ENCODE data around the gene ADAMTSL3.

The ADAMTSL3 gene

DNA sequence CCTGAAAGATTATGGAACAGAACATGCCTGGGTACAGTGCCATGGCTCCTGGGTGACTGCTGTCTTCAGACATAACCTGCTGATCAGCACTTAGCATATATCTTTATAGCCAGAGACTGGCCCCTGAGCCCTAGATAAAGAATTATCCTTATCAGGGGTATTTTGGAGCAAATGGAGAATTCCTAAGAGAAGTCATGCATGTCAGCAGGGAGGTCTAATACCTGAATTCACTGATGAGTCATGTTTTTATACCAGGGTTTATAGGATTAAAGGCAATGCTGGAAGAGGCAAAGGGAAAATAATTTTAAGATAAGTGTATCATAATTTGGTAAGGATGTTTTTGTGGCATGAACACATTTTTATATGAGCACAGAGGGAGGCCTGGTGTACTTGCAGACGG, 159.8 kb downstream of the ADAMTSL3 start:
- in situ Hi-C loops (cut with MboI; ENCODE audit: low sequenced_read_pairs), result no loop called here

DNA sequence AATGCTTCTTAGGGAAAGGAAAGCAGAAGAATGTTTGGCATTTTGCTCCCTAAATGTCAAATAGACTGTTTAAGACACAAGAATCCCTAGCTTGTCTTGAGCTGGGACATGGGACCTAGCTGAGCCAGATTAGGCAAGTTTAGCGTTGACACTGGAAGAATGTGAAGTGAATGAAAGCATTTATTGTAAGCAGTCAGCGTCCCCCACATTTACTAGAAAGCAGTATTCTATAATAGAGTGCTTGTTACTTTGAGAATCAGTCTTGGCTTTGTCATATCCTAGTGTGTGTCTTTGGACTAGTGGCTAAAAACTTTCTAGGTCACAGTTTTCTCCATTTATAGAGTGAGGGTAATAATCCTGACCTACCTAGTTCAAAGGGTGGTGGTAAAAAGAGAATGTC, 161.6 kb downstream of the ADAMTSL3 start:
- in situ Hi-C loops (cut with MboI; ENCODE audit: low sequenced_read_pairs), result no loop called here

DNA sequence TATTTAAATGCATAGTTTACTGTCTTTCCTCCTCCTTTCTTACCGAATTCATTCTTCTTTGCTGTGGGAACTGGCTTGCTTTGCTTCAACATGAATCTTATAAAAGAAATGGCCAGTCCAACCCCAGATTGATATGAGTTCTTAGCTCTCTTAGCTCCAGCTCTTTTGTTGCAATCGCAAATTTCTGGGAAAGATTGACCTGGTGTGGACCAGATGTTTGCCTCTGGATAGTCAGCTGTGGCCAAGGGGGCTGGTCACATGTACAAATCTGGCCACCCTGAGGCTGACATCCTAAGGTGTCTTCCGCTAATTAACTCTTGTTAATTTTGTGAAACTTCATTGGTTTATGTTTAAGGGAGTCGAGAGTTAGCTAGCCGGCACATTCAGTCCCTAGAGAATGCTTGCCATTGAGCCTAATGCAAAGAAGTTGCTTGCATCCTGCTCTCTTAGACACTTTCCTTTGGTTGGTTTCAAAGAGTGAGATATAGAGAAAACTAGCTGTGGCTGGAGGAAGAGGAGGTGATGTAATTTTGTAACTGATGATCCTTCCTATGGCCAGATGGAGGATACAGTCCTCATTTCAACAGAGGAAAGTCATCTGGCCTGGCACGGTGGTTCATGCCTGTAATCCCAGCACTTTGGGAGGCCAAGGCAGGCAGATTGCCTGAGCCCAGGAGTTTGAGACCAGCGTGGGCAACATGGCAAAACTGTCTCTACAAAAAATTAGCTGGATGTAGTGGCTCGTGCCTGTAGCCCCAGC, 162.4 kb downstream of the ADAMTSL3 start:
- in situ Hi-C loops (cut with MboI; ENCODE audit: low sequenced_read_pairs), result no loop called here

DNA sequence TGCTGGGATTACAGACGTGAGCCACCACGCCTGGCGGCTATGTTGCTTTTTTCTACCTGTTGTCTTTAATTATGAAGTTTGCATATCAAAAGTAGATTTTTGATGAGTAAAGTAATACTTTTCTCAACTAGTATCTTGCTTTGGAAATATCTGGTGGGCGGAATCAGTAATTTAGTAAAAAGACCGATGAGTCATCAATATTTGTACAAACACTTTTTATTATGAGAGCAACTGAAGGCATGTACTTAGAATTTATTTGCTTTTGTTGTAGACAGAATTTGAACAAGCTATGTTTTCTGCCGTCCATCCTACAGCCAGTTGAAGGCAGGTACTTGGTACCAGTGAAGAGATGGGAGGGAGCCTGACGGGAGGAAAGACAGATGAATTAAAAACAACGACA, 164.7 kb downstream of the ADAMTSL3 start:
- in situ Hi-C loops (cut with MboI; ENCODE audit: low sequenced_read_pairs), result no loop called here

DNA sequence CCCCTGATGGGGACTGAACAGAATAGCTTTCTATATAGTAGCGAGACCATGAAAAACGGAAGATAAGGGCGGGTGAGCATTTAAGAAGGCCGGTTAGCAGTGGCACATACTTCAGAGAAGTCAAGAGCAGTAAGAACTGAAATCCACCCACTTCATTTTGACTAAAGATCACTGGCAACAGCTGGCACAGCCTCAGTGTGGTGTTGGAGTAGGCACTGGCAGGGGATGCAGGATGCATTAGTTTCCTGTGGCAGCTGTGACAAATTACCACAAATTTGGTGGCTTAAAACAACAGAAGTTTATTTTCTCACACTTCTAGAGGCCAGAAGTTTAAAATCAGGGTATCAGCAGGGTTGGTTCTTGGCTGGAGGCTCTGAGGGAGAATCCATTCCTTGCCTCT, 176.5 kb downstream of the ADAMTSL3 start:
- in situ Hi-C loops (cut with MboI; ENCODE audit: low sequenced_read_pairs), result no loop called here

DNA sequence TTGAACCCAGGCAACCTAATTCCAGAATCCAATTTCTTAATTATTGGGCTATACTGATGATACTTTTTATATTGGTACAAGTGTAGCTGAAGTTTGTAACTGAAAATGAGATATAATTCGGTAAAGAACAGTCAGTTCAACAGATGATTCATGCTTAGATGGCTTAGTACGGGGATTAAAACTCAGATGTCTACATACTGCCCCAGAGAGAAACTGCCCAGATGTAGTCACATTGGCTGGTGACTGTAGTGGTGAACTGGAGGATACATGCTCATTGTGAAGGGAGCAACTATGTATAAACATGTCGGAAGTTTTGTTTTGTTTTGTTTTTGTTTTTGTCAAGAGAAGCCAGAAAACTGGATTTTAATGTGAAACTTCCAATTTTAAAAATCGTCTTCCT, 179.6 kb downstream of the ADAMTSL3 start:
- in situ Hi-C loops (cut with MboI; ENCODE audit: low sequenced_read_pairs), result no loop called here

DNA sequence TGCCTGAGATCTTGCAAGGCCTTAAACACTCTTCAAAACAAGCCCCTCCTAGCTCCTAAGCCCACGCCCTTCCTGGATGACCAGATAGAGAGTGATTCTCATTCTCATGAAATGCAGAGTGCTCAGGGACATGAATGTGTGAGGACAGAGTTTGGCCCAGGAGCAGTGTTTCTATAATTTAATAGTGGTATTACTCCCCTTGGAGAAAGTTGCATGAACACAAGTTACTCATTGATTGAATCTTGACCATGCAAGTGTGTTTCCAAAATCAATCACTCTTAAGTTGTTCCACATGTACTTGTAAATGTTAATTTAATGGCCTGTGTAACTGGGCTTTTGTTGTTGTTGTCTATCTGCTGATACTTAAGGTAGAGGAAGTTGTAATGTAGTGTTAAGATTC, 181.6 kb downstream of the ADAMTSL3 start:
- in situ Hi-C loops (cut with MboI; ENCODE audit: low sequenced_read_pairs), result no loop called here

DNA sequence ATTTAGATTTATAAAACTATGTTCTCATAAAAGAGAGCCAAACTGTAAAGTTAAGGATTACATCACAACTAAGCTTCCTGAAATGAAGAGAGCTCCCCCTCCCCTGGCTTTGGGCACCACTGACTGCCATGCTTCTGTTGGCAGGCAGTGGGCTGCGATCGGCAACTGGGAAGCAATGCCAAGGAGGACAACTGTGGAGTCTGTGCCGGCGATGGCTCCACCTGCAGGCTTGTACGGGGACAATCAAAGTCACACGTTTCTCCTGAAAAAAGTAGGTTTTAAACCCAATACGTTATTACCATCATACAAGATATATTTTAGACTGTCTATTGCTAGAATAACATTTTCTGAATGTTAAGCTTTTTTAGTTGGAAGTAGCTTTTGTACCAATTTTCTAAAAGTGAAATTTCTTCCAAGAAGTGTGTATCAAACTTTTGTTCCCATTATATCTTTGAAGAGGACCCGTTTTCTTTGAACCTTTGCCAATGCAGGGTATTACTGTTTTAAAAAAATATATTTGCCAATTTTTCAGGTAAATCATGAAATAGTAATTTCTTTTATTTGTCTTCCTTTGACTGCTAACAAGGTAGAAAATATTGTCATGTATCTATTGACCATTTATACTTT, 184.1 kb downstream of the ADAMTSL3 start:
- in situ Hi-C loops (cut with MboI; ENCODE audit: low sequenced_read_pairs), result no loop called here

DNA sequence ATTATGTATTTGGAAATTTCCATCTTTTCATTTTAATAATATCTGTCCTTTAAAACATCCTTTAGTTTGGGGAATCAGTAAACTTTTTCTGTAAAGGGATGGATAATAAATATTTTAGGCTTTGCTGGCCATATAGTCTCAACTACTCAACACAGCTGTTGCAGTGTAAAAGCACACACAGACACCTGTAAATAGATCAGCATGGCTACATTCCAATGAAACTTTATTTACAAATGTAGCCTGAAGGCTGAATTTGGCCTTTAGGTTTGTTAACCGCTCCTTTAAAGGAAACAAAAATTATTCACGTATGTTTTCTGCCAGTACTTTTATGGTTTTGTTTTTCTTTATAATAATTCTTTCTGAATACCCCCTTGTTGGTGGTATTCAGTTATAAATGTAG, 184.8 kb downstream of the ADAMTSL3 start:
- in situ Hi-C loops (cut with MboI; ENCODE audit: low sequenced_read_pairs), result no loop called here

DNA sequence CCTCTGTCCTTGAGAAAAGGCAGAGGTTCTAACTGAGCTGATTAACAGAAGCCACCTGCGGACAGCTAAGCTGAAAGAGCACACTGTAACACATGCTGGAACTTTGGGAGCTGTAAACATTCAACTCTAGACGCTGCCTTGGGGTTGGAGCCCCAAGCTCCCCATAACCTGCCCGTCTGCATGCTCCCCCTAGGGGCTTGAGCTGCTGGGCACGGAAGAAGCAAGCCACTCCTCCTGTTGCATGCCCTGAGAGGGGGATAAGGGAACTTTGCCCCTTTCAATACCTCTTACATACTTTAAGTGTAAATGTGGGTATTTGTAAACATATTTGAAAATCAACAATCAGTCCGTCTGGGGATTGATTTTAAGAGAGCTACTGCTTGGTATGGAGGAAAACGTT, 188.4 kb downstream of the ADAMTSL3 start:
- in situ Hi-C loops (cut with MboI; ENCODE audit: low sequenced_read_pairs), result no loop called here

DNA sequence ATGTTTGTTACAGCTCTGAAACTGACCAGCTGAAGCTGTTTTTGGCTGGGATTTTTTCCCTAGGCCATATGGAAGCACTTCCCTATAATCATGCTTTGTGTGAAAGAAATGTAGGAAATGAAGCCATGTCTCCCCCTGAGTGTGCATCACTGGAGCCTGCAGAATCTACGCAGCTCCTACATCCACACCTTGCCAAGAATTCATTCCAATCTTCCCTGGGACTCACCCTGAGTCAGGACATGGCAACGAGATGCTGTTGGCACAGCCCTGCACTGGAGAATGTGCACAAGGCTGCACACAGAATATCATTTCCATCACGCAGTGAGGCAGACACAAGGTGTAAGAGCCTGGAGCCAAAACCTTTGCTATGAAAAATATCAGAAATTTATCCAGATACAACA, 189.5 kb downstream of the ADAMTSL3 start:
- in situ Hi-C loops (cut with MboI; ENCODE audit: low sequenced_read_pairs), result no loop called here

DNA sequence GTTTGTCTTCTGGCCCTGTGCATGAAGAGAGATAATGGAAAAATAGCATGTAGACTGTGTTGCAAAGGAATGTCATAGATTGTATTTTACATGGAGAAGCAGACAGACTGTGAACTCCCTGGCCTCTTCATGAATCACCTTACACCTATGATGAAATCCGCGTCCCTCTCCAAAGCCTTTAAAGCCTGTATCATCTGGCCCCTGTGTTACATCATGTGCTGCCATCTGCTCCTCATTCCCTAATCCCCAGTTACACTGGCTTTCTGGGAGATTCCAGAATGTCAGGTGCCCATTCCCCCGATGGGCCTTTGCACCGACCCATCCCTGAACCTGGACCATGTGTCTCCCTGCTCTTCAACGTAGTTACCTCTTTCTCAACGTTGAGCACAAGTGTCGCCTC, 190.8 kb downstream of the ADAMTSL3 start:
- in situ Hi-C loops (cut with MboI; ENCODE audit: low sequenced_read_pairs), result no loop called here

DNA sequence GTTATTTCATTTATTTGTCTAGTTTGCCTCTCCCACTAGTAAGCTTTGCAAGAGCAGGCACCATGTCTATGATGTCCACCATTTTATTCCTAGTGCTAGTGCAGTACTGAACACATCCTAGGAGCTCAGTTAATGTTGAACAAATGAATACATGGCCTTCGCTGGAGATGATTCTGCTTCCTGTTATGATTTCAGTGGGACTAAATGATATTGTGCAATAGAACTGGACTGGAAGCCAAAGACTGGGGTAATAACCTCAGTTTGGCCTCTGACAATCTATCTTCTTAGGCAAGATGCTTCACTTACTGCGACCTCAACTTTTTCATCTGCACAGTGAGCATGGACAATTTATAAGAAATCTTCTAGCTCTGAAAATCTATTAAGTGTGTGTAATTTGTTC, 191.3 kb downstream of the ADAMTSL3 start:
- in situ Hi-C loops (cut with MboI; ENCODE audit: low sequenced_read_pairs), result no loop called here

DNA sequence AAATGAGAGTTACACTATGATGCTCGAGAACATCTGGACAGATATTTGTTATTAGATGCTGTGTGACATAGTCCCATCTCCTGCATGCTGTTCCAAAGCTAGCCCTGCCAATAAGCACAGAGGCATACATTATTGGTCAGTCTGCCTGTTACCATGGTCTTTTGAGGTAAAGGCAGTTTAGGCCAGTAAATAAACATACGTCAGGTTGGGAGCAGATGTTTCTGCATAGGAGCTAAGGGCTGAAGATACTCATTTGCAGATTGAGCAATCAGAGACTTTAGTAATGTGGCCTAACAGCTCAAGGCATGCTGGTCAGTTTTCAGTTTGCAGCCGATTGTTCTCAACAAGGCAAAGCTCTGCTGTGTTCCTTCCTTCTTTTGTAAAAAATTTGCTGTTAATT, 192.9 kb downstream of the ADAMTSL3 start:
- in situ Hi-C loops (cut with MboI; ENCODE audit: low sequenced_read_pairs), result no loop called here

DNA sequence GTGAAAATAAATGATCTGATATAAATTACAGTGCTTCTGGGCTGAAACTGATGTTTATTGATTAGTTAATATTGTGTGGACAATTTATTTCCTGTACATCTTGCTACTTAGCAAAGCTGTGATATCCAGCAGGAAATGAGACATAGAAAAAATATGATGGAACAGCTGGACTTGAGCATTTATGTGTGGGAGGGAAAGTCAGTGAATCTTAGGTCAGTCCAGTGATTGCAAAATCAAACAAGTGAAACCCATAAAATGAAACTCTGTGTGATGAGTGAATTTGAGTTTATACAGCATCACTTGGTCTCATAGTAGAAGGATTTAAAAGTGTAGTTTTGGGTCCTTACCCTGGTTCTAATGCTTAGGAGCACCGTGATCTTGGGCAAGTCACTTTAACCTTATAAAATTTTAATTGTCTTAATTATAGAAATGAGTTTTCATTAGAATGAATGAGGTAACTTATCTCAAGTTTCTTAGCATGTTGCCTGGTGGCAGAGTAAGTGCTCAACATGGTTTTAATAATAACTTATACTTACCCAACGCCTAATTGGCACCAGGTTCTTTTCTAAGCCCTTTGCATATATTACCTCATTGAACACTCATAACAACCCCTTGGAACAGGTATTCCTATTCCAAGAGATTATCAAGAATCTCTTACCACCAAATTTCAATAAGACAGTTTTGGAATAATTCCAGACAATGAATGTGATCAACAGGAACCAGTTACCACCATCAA, 194.6 kb downstream of the ADAMTSL3 start:
- in situ Hi-C loops (cut with MboI; ENCODE audit: low sequenced_read_pairs), result no loop called here

DNA sequence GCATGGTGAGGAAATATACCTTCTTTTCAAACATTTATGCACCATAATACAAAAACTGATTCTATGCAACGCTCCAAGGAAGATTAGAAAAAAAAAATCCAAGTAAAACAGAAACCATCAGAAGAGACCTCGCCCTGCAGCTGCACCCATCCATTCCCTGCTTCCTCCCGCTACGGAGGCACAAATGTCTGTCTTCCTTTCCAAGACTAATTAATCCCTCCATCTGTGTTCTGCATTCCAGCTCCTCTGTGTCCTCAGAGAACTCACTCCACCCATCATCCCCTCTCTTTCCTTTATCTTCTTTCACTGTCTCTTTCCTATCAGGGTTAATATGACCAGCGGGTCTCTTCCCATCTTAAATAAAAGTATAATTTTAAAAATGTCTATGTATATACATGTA, 196.1 kb downstream of the ADAMTSL3 start:
- in situ Hi-C loops (cut with MboI; ENCODE audit: low sequenced_read_pairs), result no loop called here

DNA sequence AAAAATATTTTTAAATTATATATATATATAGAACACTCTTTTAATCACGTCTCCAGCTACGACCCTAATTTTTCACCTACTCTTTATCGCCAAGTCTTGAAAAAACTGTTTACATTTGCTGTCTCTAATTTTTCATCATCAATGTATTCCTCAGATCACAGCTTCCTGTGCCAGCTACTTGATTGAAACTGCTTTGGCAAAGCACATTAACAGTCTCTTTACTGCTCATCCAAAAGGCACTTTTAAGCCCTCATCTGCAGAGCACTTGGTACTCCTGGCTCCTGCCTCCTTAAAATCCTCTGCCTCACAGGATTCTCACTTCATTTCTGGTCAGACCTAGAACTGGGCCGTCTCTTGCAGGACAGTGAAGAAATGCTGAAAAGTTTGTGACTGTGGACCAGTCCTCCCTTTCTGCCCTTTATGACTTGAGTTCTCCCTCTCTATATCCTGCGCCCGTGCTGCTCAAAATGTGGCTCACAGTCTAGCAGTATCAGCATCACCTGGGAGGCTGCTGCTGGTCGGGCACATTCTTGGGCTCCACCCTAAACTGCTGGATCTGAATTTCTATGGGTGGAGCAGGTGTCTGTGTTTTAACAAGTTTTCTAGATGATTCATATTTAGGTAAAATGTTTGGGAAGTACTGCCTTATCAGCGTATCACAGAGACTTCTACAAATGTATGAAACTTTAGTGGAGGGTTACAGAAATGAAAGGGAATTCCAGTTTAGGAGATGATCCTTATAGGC, 196.8 kb downstream of the ADAMTSL3 start:
- in situ Hi-C loops (cut with MboI; ENCODE audit: low sequenced_read_pairs), result no loop called here

DNA sequence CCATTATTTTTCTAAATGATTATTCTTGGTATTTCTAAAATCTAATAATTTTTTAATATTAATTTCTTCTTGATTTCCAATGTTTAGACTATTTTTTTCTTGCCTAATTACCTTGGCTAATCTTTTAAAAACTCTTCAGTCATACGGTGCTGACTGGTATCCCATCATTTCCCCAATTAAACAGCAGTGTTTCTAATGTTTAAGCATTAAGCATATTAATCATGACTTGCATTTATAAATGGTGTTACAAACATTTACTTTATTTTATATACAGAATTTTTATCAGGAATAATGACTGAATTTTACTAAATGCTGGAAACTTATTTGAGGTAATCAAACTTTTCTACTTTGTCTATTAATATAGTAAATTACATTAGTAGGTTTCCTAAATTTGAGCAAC, 199.3 kb downstream of the ADAMTSL3 start:
- in situ Hi-C loops (cut with MboI; ENCODE audit: low sequenced_read_pairs), result no loop called here

DNA sequence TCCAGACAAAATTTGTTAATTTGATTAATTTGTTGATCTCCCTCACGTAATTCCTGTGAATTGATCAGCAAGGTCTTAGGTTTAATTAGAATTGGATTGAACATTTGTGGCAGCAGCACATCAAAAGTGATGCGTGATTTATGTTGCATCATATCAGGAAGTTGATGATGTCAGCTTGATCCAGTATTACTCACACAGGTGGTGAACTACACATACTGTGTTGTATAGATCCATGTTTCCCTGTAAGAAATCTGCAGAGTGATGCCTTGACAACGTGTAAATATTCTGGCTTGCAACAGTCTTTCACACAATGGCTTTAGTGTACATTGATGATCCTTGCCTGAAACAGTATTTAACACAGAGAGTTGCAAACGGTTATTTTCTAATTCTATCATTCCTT, 200.4 kb downstream of the ADAMTSL3 start:
- in situ Hi-C loops (cut with MboI; ENCODE audit: low sequenced_read_pairs), result no loop called here

DNA sequence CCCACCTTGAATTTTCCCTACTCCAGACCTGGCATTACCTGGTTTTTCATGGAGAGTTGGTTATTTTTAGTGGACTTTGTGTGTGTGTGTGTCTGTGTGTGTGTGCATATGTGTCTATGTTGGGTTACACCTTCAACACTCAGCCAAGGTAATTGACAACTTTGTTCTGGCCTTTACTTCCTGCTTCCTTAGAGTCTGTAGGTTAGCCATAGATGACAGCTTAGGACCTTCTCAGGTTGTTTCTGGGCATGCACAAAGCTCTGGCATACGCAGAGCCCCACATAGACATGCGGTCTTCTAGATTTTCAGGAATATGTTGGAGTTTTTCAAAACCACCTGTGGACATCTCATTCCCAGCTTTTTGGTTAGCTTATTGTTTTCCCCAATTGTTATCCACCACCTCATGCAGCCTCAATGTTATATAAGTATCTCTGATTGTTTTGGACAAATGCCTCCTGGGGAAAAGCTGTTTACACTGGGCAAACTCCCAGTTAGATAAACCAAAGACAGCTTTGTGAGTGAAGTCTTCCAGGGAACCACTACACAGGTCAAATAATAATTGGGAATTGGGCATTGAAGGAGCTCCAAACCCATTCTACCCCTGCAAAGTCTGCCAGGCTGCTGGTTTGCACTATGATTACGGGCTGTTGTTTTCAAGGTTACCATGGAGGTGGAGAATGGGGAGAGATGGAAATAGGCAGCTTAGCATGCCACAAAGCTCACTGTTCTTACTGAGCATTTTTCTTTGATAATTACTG, 201.2 kb downstream of the ADAMTSL3 start:
- in situ Hi-C loops (cut with MboI; ENCODE audit: low sequenced_read_pairs), result no loop called here

DNA sequence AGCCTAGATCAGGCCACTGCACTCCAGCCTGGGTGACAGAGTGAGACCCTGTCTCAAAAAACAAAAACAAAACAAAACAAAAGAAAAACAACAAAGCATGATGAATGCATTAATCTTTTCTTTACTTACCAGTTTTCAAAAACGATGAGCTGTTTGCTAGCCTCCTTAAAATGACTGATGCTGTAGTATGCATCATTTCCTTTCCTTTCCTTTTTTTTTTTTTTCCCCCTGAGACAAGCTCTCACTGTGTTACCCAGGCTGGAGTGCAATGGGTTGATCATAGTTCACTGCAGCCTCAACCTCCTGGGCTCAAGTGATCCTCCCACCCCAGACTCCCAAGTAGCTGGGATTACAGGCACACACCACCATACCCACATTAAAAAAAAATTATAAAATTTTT, 202.0 kb downstream of the ADAMTSL3 start:
- in situ Hi-C loops (cut with MboI; ENCODE audit: low sequenced_read_pairs), result no loop called here
